ENCODE data around the gene ADAM15. TPM values are rescaled to one million over a fixed set of nuclear protein-coding genes. Genes with fewer than 3 reads are reported as not detected.

Gene ADAM15
- 76.8 to 119 TPM (median 109 TPM) in 5 replicates for total RNA-seq (2022; extraction: Qiagen RNA extraction)

DNA sequence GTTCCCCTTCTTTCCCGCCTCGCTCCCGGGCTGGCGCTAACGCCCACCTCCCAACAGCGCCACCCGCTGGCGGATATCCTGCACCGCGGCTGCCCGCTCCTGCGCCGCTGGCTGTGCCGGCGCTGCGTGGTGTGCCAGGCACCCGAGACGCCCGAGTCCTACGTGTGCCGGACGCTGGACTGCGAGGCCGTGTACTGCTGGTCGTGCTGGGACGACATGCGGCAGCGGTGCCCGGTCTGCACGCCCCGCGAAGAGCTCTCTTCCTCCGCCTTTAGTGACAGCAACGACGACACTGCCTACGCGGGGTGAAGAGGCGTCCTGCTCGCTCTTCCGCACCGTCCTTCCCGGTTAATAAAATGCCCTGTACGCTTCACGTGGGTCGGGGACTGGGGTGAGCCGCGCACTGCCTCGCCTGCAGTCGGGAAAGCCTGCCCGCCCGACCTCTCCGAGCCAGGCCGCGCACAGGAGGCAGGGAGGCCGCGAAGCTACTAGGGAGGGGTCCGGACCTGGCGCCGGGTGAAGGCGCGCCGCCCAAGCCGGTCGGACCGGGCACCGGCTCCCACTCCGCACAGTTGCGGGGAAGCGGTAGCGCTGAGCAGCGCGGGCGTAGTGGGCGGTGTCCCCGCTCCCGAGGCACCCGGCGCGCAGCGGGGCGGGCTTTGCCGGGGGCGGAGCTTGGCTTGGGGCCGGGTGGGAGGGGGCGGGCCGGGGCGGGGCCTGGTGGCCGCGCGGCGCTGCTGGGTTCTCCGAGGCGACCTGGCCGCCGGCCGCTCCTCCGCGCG lies at the start of gene ADAM15:
Gene ADAM15 (plus strand): TSS at position 757 of the 782 bp plus-strand sequence. CDS start 71 bp downstream, outside the sequence.

GRCh38 chr1:155002464-155003226 lies 48.5 kb upstream of the ADAM15 start, which contains the start of gene ZBTB7B:
Gene ZBTB7B, plus strand, starts transcription at chr1:155002802. Its CDS starts 11,859 bp downstream, at chr1:155014661.

GRCh38 chr1:155033524-155033923 lies 17.6 kb upstream of the ADAM15 start, which contains the start of the genes DCST1 and DCST2:
Gene DCST1, plus strand, starts transcription at chr1:155033824. Its CDS starts 213 bp downstream, at chr1:155034037.
Gene DCST2, minus strand, starts transcription at chr1:155033781. Its CDS starts 80 bp downstream, at chr1:155033701.

DNA sequence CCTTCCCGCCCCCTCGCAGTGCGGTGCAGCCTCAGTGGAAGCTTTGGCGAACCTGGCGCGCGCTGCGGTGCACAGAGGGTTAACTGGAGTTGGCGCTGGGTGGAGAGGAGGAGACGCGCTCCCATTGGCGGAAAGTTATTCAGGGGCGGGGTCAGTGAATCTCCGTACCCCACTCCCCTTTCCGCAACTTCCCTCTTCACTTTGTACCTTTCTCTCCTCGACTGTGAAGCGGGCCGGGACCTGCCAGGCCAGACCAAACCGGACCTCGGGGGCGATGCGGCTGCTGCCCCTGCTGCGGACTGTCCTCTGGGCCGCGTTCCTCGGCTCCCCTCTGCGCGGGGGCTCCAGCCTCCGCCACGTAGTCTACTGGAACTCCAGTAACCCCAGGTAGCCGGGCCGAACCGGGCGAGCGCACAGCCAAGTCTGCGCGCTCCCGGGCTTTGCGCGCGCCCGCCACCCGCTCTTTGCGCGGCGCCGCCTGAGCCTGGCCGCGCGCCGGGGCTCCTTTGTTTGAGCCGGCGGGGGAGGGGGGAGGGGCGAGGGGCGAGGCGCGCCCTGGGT lies 12.5 kb downstream of the ADAM15 start, which contains the start of gene EFNA4:
Gene EFNA4 (plus strand): TSS at position 191 of the 561 bp plus-strand sequence. CDS start 84 bp downstream, at position 275.

GRCh38 chr1:155078469-155079209 lies 27.5 kb downstream of the ADAM15 start, which contains the start of gene EFNA3:
Gene EFNA3, plus strand, starts transcription at chr1:155078837. Its CDS starts 105 bp downstream, at chr1:155078942.

Other genes starting within 250 kb of the ADAM15 start
- gene KCNN3, start 181.0 kb upstream of the ADAM15 start, total RNA-seq (2022; extraction: Qiagen RNA extraction), result 0.03 to 0.06 TPM (median 0.05 TPM) in 5 replicates
- gene PMVK, start 114.6 kb upstream of the ADAM15 start, total RNA-seq (2022; extraction: Qiagen RNA extraction), result 39.6 to 50.3 TPM (median 45.3 TPM) in 5 replicates
- 13.5 to 15.9 TPM (median 14.6 TPM) in 5 replicates for gene PBXIP1, start 95.2 kb upstream of the ADAM15 start, total RNA-seq (2022; extraction: Qiagen RNA extraction)
- gene PYGO2, start 89.5 kb upstream of the ADAM15 start, total RNA-seq (2022; extraction: Qiagen RNA extraction), result 21.6 to 23.1 TPM (median 21.9 TPM) in 5 replicates
- gene SHC1, start 80.6 kb upstream of the ADAM15 start, total RNA-seq (2022; extraction: Qiagen RNA extraction), result 219 to 266 TPM (median 254 TPM) in 5 replicates
- 307 to 357 TPM (median 343 TPM) in 5 replicates for gene CKS1B, start 76.6 kb upstream of the ADAM15 start, total RNA-seq (2022; extraction: Qiagen RNA extraction)
- 38.0 to 45.6 TPM (median 44.1 TPM) in 5 replicates for gene FLAD1, start 68.0 kb upstream of the ADAM15 start, total RNA-seq (2022; extraction: Qiagen RNA extraction)
- gene LENEP, start 57.7 kb upstream of the ADAM15 start, total RNA-seq (2022; extraction: Qiagen RNA extraction), result not detected in 5 replicates
- gene ZBTB7B, start 48.5 kb upstream of the ADAM15 start, total RNA-seq (2022; extraction: Qiagen RNA extraction), result 41.1 to 55.1 TPM (median 52.6 TPM) in 5 replicates
- gene DCST2, start 17.5 kb upstream of the ADAM15 start, total RNA-seq (2022; extraction: Qiagen RNA extraction), result 0.37 to 1.2 TPM (median 0.71 TPM) in 5 replicates
- 0.05 to 0.07 TPM in 2 of 5 replicates, not detected in the others for gene DCST1, start 17.5 kb upstream of the ADAM15 start, total RNA-seq (2022; extraction: Qiagen RNA extraction)
- 15.5 to 17.4 TPM (median 16.3 TPM) in 5 replicates for gene EFNA4, start 12.4 kb downstream of the ADAM15 start, total RNA-seq (2022; extraction: Qiagen RNA extraction)
- gene EFNA3, start 27.5 kb downstream of the ADAM15 start, total RNA-seq (2022; extraction: Qiagen RNA extraction), result 12.3 to 14.8 TPM (median 14.2 TPM) in 5 replicates
- gene EFNA1, start 76.6 kb downstream of the ADAM15 start, total RNA-seq (2022; extraction: Qiagen RNA extraction), result 21.7 to 30.6 TPM (median 26.3 TPM) in 5 replicates
- gene SLC50A1, start 84.5 kb downstream of the ADAM15 start, total RNA-seq (2022; extraction: Qiagen RNA extraction), result 31.8 to 37.5 TPM (median 32.9 TPM) in 5 replicates
- 74.0 to 113 TPM (median 104 TPM) in 5 replicates for gene DPM3, start 89.2 kb downstream of the ADAM15 start, total RNA-seq (2022; extraction: Qiagen RNA extraction)
- 212 to 265 TPM (median 253 TPM) in 5 replicates for gene KRTCAP2, start 122.0 kb downstream of the ADAM15 start, total RNA-seq (2022; extraction: Qiagen RNA extraction)
- 2.0 to 3.1 TPM (median 2.9 TPM) in 5 replicates for gene TRIM46, start 122.5 kb downstream of the ADAM15 start, total RNA-seq (2022; extraction: Qiagen RNA extraction)
- 6.3 to 9.1 TPM (median 8.6 TPM) in 5 replicates for gene THBS3, start 156.6 kb downstream of the ADAM15 start, total RNA-seq (2022; extraction: Qiagen RNA extraction)
- gene MTX1, start 157.4 kb downstream of the ADAM15 start, total RNA-seq (2022; extraction: Qiagen RNA extraction), result 67.5 to 77.3 TPM (median 75.2 TPM) in 5 replicates
- 26.2 to 38.1 TPM (median 32.7 TPM) in 5 replicates for gene ENTREP3, start 204.2 kb downstream of the ADAM15 start, total RNA-seq (2022; extraction: Qiagen RNA extraction)
- gene SCAMP3, start 211.0 kb downstream of the ADAM15 start, total RNA-seq (2022; extraction: Qiagen RNA extraction), result 96.0 to 128 TPM (median 117 TPM) in 5 replicates
- gene CLK2, start 222.2 kb downstream of the ADAM15 start, total RNA-seq (2022; extraction: Qiagen RNA extraction), result 19.6 to 28.0 TPM (median 23.6 TPM) in 5 replicates
- 3.1 to 5.8 TPM (median 4.5 TPM) in 5 replicates for gene HCN3, start 226.1 kb downstream of the ADAM15 start, total RNA-seq (2022; extraction: Qiagen RNA extraction)

Measured in A549 treated with AZD2906 at 1 μM for 4 hours (cell line).